AG08395 (cell line): Measurements from ENCODE around the gene GJB2.

Experiments
- DNase-seq: peaks from one replicate; pipeline ENCODE4 v3.0.0; 2012; ENCODE audit warnings: mixed read lengths, low spot score

GJB2 gene

GRCh38 chr13:20192836-20193161 is at the start of gene GJB2:
TSS of gene GJB2 (minus strand) at chr13:20192938. CDS start at chr13:20189581, 3,357 bp downstream.
- DNase-seq, result no peak

- no peak for DNase-seq
Observed at GRCh38 chr13:20241593-20241992, 48.9 kb upstream of the GJB2 start.

- DNase-seq, result no peak
Observed at GRCh38 chr13:20239748-20240147, 47.0 kb upstream of the GJB2 start.

GRCh38 chr13:20232556-20233277 is 40.0 kb upstream of the GJB2 start:
- no peak for DNase-seq

- no peak for DNase-seq
Observed at GRCh38 chr13:20231839-20232555, 39.3 kb upstream of the GJB2 start, which contains the start of gene GJB6. TSS of gene GJB6 (minus strand) at chr13:20232319. CDS start at chr13:20223480, 8,839 bp downstream.

DNA sequence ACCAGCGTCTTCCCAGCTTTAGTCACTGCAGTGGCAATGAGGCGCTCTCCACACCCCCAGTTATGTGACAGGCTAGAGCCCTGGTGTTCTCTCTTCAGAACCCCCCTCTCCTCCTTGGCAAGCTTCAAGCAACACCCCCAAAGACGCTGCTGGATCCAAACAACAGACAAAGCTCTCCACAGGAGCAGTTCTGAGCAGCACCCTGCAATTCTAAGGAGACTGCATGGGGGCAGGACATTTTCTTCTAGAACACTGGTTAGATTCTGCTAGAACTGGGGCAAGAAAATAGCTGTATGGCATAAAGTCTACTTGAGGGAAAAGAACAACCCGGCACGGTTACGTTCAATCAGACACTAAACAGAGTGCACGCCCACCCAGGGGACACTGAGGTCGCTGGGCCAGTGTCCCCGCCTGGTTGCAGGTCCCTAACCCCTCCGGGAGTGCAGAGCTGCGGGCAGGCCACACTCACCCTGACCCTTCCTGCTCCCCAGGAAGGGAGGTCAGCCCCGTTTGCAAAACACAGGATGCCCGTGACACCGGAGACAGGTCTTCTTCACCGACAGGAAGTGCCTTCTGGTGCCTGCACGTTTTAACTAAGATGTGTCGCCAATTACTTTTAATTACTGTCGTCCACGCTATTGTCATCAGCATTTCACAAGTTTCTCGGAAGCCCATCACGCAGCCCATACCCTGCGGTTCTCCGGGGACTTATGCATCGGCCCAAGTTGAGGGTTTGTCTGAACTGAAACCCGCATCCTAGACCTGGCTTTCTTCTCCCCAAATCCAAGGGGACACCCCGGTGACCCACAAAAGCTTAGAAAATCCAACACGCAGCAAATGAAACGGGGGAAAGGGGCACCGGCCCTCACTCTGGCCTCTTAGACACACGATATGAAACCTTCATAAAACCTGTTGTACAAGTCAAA is 38.4 kb upstream of the GJB2 start:
- no peak for DNase-seq

- DNase-seq, result no peak
Observed at GRCh38 chr13:20227730-20228129, 35.0 kb upstream of the GJB2 start.

GRCh38 chr13:20227288-20227687 is 34.5 kb upstream of the GJB2 start:
- no peak for DNase-seq

GRCh38 chr13:20222553-20222952 is 29.8 kb upstream of the GJB2 start:
- DNase-seq, result no peak

DNA sequence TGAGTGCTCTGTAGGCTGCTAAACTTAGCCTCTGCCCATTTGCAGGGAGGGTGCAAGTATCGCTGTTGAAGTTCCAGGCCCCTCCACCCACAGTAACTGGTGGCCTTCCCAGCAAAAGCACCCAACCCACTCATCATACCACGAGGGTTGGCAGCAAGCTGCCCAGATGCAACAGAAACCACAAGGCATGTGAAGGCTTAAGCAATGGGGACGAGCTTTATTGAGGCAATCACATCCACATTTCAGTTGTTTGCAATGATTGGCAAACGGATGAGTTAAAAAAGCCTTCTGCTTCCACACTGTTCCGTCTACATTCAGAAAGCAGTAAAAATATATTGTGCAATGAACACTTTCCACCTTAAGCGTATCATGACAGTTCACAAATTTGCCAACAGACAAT is 29.0 kb upstream of the GJB2 start:
- peak; percentile 35 for DNase-seq

DNA sequence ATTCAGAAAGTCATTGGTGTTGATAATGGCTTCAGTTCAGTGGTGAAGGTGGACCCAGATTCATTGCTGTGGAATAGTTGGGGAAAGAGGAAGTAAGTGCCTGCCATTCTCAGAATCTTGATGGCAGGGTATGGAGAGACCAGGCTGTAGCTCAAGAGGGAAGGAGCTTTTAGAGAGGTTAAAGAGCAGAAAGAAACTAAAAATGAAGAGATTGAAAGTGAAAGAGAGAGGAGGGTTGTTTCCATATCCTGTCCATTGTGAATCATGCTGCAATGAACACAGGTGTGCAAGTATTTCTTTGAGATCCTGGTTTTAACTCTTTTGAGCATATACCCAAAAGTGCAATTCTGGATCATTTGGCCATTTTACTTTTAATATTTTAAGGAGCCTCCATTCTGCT is 26.8 kb upstream of the GJB2 start:
- no peak for DNase-seq

GRCh38 chr13:20217168-20217567 is 24.4 kb upstream of the GJB2 start:
- DNase-seq, result no peak

DNA sequence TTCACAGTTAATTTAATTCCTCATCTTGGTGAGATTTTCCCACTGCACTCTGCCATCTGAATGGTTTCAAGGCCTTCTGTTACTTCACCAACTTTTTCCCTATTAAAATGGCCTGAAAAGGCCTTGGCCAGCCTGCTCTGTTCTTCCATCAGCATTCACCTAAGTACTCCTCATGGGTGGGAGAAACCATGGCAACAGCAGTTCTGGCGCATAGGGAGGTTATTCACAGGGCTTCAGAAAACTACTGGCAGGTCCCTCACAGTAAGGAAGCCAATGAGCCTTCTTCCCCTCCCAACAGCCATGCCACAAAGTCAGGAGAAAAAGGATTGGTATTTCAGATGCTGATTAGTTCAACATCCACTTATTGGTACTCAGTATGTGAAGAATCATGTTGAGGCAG is 17.2 kb upstream of the GJB2 start:
- DNase-seq, result no peak

GRCh38 chr13:20206698-20207235 is 14.0 kb upstream of the GJB2 start:
- DNase-seq, result no peak

GRCh38 chr13:20206065-20206697 is 13.4 kb upstream of the GJB2 start:
- no peak for DNase-seq

DNA sequence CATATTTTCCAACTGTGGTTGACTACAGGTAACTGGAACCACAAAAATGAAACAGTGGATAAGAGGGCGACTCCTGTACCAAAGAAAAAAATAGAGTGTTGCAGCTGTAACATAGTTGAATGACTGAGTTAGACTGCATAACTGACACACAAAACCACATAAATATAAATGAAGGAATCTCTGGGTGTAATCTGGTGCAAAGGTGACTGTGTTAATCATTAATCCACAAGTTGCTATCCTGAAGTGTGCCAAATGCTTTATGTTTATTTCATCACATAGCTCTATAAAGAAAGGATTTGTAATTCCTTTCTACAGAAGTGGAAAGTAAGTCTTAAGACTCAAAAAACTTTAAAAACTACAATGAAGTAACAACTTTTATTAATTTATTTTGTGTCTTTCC is 6.0 kb upstream of the GJB2 start:
- no peak for DNase-seq

DNA sequence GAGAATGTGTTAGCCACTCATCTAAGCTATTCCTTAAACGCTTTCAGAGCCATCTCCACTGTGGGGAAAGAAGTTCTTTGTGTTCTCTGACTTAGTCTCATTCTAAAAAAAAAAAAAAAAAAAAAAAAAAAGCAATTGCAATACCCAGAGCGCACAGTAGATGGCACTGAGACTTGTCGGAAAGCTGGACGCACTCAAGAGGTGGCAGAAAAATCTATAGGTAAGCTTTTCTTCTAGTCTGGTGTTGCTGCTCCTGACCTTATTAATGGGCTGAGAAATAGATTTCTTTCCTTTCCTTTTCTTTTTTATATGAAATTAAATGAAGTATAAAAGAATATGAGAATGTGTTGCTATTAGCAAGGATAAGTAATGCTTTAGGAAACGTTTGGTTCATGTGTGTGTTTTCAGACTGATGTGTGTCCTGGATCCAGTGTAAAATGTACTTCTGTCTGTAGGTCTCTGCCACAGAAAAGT is 4.7 kb upstream of the GJB2 start:
- DNase-seq, result peak; percentile 62

GRCh38 chr13:20195801-20196200 is 3.1 kb upstream of the GJB2 start:
- no peak for DNase-seq

DNA sequence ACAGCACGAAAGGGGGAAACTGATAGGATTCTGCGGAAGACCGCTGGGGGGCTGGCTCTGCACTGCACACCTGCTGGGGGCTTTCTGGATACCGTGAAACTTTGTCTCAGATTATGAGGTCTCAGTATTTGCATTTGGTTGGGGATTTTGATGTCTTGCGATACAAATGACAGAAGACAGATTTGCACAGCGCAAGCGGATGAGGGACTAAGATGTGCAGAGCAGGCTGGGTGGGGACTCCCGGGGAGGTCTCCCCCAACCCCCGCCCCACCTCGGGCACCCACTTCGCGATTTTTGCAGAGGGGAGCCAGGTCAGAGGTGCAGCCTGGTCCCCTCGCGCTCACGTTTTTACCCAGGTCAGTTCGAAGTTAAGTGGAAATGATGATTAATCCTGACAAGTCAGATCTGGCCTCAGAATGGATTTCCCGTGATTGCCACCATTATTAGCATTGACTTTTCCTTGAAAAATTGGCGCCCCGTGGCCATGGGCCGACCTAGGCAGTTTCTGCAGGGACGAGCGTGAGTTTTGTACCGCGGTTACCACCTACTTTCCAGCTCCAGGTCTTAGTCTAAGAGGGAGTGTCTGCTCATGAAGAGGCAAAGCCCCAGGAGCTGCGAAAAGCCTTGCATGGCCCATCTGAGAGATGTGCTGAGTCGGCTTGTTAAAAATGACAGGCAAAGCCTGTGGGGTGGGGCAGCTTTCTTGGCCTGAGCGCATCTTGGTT is 1.3 kb upstream of the GJB2 start:
- DNase-seq, result no peak

- DNase-seq, result no peak
Observed at GRCh38 chr13:20193162-20193906, 596 bp upstream of the GJB2 start.
